SU-DHL-6 (cell line): ENCODE results near the gene UFM1.
"Not testable (repeated sequence)": the region's sequence is repeated elsewhere in the genome, so short reads cannot be mapped to it uniquely, and the experiment has no call there.

Experiments used
- H2AFZ ChIP-seq: fragments of 200-600 bp; sonication (generic); 2 replicates; pipeline ENCODE4 v1.6.1; 2014; ENCODE audit warnings: low read depth, mild to moderate bottlenecking, moderate library complexity, mixed read lengths, antibody characterized with exemption, low read length; ENCODE audit not compliant: severe bottlenecking
- H3F3A ChIP-seq: fragments of 200-600 bp; shearing (Covaris generic); 2 replicates; pipeline ENCODE4 v1.6.0; 2016; ENCODE audit warnings: antibody characterized with exemption, mild to moderate bottlenecking; ENCODE audit not compliant: insufficient read depth
- H3K27ac ChIP-seq: fragments of 200-600 bp; sonication (generic); 2 replicates; pipeline ENCODE4 v1.5.1; 2016; ENCODE audit warnings: low read depth, mild to moderate bottlenecking, low read length, moderate library complexity, mixed read lengths
- H3K27me3 ChIP-seq: fragments of 200-600 bp; sonication (generic), shearing (Covaris generic); 2 replicates; pipeline ENCODE4 v1.6.0; 2014; ENCODE audit warnings: mild to moderate bottlenecking, low read length
- H3K36me3 ChIP-seq: fragments of 200-600 bp; sonication (generic); 2 replicates; pipeline ENCODE4 v1.6.1; 2014; ENCODE audit warnings: mild to moderate bottlenecking, low read length, mixed read lengths
- H3K4me2 ChIP-seq: fragments of 300-600, 200-600 bp; shearing (Covaris generic), sonication (generic); 2 replicates; pipeline ENCODE4 v1.6.0; 2014; ENCODE audit warnings: low read length, low read depth, mild to moderate bottlenecking; ENCODE audit not compliant: poor library complexity, severe bottlenecking
- H3K4me3 ChIP-seq: fragments of 200-600 bp; sonication (generic); 2 replicates; pipeline ENCODE4 v1.5.1; 2014; ENCODE audit warnings: antibody characterized with exemption, low read length, mild to moderate bottlenecking, mixed read lengths; ENCODE audit not compliant: insufficient read depth, poor library complexity, severe bottlenecking
- H3K79me2 ChIP-seq: fragments of 200-600 bp; sonication (generic); 2 replicates; pipeline ENCODE4 v1.6.1; 2014; ENCODE audit warnings: mild to moderate bottlenecking, low read length, moderate library complexity; ENCODE audit not compliant: insufficient read depth
- H3K9ac ChIP-seq: fragments of 200-600 bp; sonication (generic); 2 replicates; pipeline ENCODE4 v1.7.0; 2014; ENCODE audit warnings: mild to moderate bottlenecking, low read length
- H3K9me2 ChIP-seq: fragments of 200-600 bp; sonication (generic); replicated peaks from 2 replicates; pipeline ENCODE4 v1.6.1; 2014; ENCODE audit warnings: low read length; ENCODE audit not compliant: insufficient read depth
- H3K9me3 ChIP-seq: fragments of 200-600 bp; sonication (generic); 2 replicates; pipeline ENCODE4 v1.6.1; 2014; ENCODE audit warnings: low read length, mixed read lengths; ENCODE audit not compliant: insufficient read depth
- H4K20me1 ChIP-seq: fragments of 200-600 bp; sonication (generic); 2 replicates; pipeline ENCODE4 v1.6.1; 2014; ENCODE audit warnings: low read depth, mild to moderate bottlenecking, antibody characterized with exemption, low read length, moderate library complexity, mixed read lengths
- CTCF ChIP-seq: fragments of 200-600 bp; sonication (generic); IDR thresholded peaks from one replicate; pipeline ENCODE4 v1.5.1; 2017; ENCODE audit warnings: antibody characterized with exemption, mild to moderate bottlenecking, low read length, moderate library complexity; ENCODE audit not compliant: insufficient read depth, poor library complexity, severe bottlenecking
- EZH2phosphoT487 ChIP-seq: fragments of 200-600 bp; sonication (generic), shearing (Covaris generic); conservative IDR thresholded peaks from 2 replicates; pipeline ENCODE4 v1.6.1; 2018; ENCODE audit warnings: mild to moderate bottlenecking, antibody characterized with exemption, low read length, moderate library complexity, mixed read lengths

The UFM1 gene

DNA sequence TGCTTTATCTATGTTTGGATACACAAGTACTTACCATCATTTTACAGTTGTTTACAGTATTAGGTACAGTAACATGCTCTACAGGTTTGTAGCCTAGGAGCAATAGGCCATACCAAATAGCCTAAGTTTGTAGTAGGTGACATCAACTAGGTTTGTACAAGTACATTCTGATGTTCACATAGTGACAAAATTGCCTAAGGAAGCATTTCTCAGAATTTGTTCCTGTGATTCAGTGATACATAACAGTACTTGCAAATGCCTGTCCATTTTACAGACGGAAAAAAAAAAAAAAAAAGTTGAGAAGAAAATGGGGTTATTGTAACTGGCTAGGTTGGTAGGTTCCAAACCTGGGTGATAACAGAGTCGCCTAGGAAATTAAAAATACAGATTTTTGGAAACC is 13.6 kb downstream of the UFM1 start:
- Histone ChIP-seq H3K9me3 (no peaks in the 10 kb centered on the region), H3K4me2 (no peak overlapping the region), H3K79me2 (no peaks in the 10 kb centered on the region), H4K20me1 (no peaks in the 10 kb centered on the region), H3K27me3 (no peaks in the 10 kb centered on the region), H3K9me2 (no peaks in the 10 kb centered on the region), H3K36me3 (peaks cover 42% of the 10 kb centered on the region), H3K27ac (no peak overlapping the region), H3F3A (no peaks in the 10 kb centered on the region; the same call in 1 of the 2 replicates), H3K9ac (no peak overlapping the region), H3K4me3 (no peak overlapping the region), H2AFZ (no peak overlapping the region)
- TF ChIP-seq EZH2phosphoT487 (no peak), CTCF (no peak)

- H3K27me3 ChIP-seq, H3K9ac ChIP-seq, H3K9me2 ChIP-seq, H2AFZ ChIP-seq, H3K4me3 ChIP-seq, H3K27ac ChIP-seq, H4K20me1 ChIP-seq, H3K4me2 ChIP-seq, H3F3A ChIP-seq, H3K9me3 ChIP-seq, H3K79me2 ChIP-seq: not testable (repeated sequence)
- H3K36me3 ChIP-seq = peaks cover 40% of the 10 kb centered on the region
These were observed 14.1 kb downstream of the UFM1 start for GRCh38 chr13:38363746-38364145.

DNA sequence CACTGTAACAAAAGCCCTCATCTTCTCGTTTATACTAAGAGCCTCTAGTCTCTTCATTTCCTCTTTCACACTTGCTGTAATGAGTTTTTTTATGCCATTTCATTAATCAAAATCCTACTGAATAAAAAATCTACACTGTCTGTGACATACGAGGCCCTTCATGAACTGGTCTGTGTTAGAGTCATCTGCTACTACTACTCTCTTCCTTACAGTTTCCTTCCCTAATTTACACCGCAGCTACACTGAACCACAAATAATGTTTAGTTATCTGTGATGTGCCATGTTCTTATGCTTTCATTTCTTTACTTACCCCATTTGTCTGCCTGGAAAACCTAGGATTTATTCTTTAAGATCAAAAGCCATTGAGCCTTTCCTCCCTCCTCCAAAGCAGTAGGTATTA is 16.0 kb downstream of the UFM1 start:
- H3K4me2 ChIP-seq = no peak overlapping the region

More for the DNA sequence above, 16.0 kb downstream of the UFM1 start:
- Histone ChIP-seq H3K9ac (no peak overlapping the region), H3K79me2 (no peaks in the 10 kb centered on the region), H4K20me1 (no peaks in the 10 kb centered on the region), H3K36me3 (peaks cover 25% of the 10 kb centered on the region), H3K9me3 (no peaks in the 10 kb centered on the region), H3K4me3 (no peak overlapping the region), H2AFZ (no peak overlapping the region), H3K27ac (no peak overlapping the region), H3K27me3 (no peaks in the 10 kb centered on the region), H3K9me2 (no peaks in the 10 kb centered on the region), H3F3A (no peaks in the 10 kb centered on the region)
- TF ChIP-seq CTCF (no peak), EZH2phosphoT487 (no peak)
